ENCODE results near the gene DIDO1. TPM values are rescaled to one million over a fixed set of nuclear protein-coding genes. Genes with fewer than 3 reads are reported as not detected.

Gene DIDO1
- total RNA-seq, 1 donor from 2014 or later: 89.1 TPM

GRCh38 chr20:62971211-62971949 lies 45.1 kb upstream of the DIDO1 start:
- POLR2A ChIA-PET: interaction anchor here (0.6 to 3.1 kb wide), 2 partner anchors 17 to 125 kb away, joined by 3 to 13 read pairs; no protein-coding TSS in a partner anchor
- peaks cover 21% of the 10 kb centered on the region for H3K27me3 Mint-ChIP-seq
- intact Hi-C loops (cut with micrococcal nuclease): no loop called here
- H3K9me3 Mint-ChIP-seq: no peaks in the 10 kb centered on the region
- H3K4me3 Mint-ChIP-seq: peak overlapping the region; percentile 0
- no peak overlapping the region for H3K27ac Mint-ChIP-seq
- no peak for TF ChIP-seq CTCF (IDR thresholded peaks at IDR 0.05)
- ATAC-seq (ENCODE audit: low read depth) (no peak), DNase-seq (no peak)
- peaks cover 4% of the 10 kb centered on the region for H3K36me3 Mint-ChIP-seq (ENCODE audit: low read depth)
- H3K4me1 Mint-ChIP-seq: peaks cover 15% of the 10 kb centered on the region
- CTCF ChIA-PET: interaction anchor here (1.1 to 2.5 kb wide), 3 partner anchors 17 to 40 kb away, joined by 6 to 15 read pairs (median 6); no protein-coding TSS in a partner anchor

GRCh38 chr20:62970307-62971210 lies 44.3 kb upstream of the DIDO1 start:
- H3K27me3 Mint-ChIP-seq: peaks cover 17% of the 10 kb centered on the region
- ATAC-seq (ENCODE audit: low read depth) (no peak), DNase-seq (no peak)
- CTCF ChIA-PET: interaction anchor here (1.1 to 2.5 kb wide), 3 partner anchors 16 to 41 kb away, joined by 6 to 15 read pairs (median 6); no protein-coding TSS in a partner anchor
- peaks cover 6% of the 10 kb centered on the region for H3K36me3 Mint-ChIP-seq (ENCODE audit: low read depth)
- H3K4me1 Mint-ChIP-seq: peaks cover 12% of the 10 kb centered on the region
- H3K4me3 Mint-ChIP-seq: no peak overlapping the region
- intact Hi-C loops (cut with micrococcal nuclease): no loop called here
- POLR2A ChIA-PET: interaction anchor here (0.6 to 3.1 kb wide), 2 partner anchors 17 to 124 kb away, joined by 3 to 13 read pairs; no protein-coding TSS in a partner anchor
- no peaks in the 10 kb centered on the region for H3K9me3 Mint-ChIP-seq
- H3K27ac Mint-ChIP-seq: no peak overlapping the region
- no peak for TF ChIP-seq CTCF (IDR thresholded peaks at IDR 0.05)

- no peak overlapping the region for H3K27ac Mint-ChIP-seq
- POLR2A ChIA-PET: interaction anchor here (3.1 kb wide), 1 partner anchor 16 kb away, joined by 13 read pairs; no protein-coding TSS in a partner anchor
Measured at GRCh38 chr20:62969939-62970306, 43.6 kb upstream of the DIDO1 start.

GRCh38 chr20:62969179-62969760 lies 43.0 kb upstream of the DIDO1 start:
- DNase-seq (no peak), ATAC-seq (ENCODE audit: low read depth) (no peak)
- no peak for TF ChIP-seq CTCF (IDR thresholded peaks at IDR 0.05)
- peaks cover 12% of the 10 kb centered on the region for H3K4me1 Mint-ChIP-seq
- H3K4me3 Mint-ChIP-seq: no peak overlapping the region
- ChIA-PET CTCF (interaction anchor here (2.5 kb wide), 1 partner anchor 39 kb away, joined by 15 read pairs; no protein-coding TSS in a partner anchor), POLR2A (interaction anchor here (3.1 kb wide), 1 partner anchor 15 kb away, joined by 13 read pairs; no protein-coding TSS in a partner anchor)
- peaks cover 17% of the 10 kb centered on the region for H3K27me3 Mint-ChIP-seq
- H3K9me3 Mint-ChIP-seq: no peaks in the 10 kb centered on the region
- intact Hi-C loops (cut with micrococcal nuclease): no loop called here
- H3K27ac Mint-ChIP-seq: no peak overlapping the region
- H3K36me3 Mint-ChIP-seq (ENCODE audit: low read depth): peaks cover 12% of the 10 kb centered on the region

More at GRCh38 chr20:62969939-62970306, 43.6 kb upstream of the DIDO1 start:
- H3K4me3 Mint-ChIP-seq: no peak overlapping the region
- no peak for TF ChIP-seq CTCF (IDR thresholded peaks at IDR 0.05)
- peaks cover 12% of the 10 kb centered on the region for H3K4me1 Mint-ChIP-seq
- DNase-seq (no peak), ATAC-seq (ENCODE audit: low read depth) (no peak)
- peaks cover 9% of the 10 kb centered on the region for H3K36me3 Mint-ChIP-seq (ENCODE audit: low read depth)
- H3K9me3 Mint-ChIP-seq: no peaks in the 10 kb centered on the region
- CTCF ChIA-PET: interaction anchor here (1.4 to 2.5 kb wide), 2 partner anchors 39 to 42 kb away, joined by 6 to 15 read pairs; no protein-coding TSS in a partner anchor
- intact Hi-C loops (cut with micrococcal nuclease): no loop called here
- peaks cover 17% of the 10 kb centered on the region for H3K27me3 Mint-ChIP-seq

Measured in activated B cell treated with CpG ODN at 0.5 μM for 24 hours (primary cell).